GM12864 (cell line): ENCODE data around the gene C5AR1.

Experiments used
- DNase-seq: peaks from one replicate; pipeline ENCODE4 v3.0.0-alpha.2; 2011; ENCODE audit warnings: low read depth
- H3K4me3 ChIP-seq: 2 replicates; pipeline ENCODE4 v1.5.1; 2011; ENCODE audit warnings: mild to moderate bottlenecking, low read depth, low read length, control low read depth
- TF ChIP-seq, protein P1 (sequence below): IDR thresholded peaks from 2 replicates; pipeline ENCODE4 v1.5.1; 2011; ENCODE audit warnings: low read depth, mild to moderate bottlenecking, moderate library complexity, low read length, control low read depth, inconsistent platforms; ENCODE audit errors: missing control alignments

The C5AR1 gene

GRCh38 chr19:47312366-47313006 is 2.8 kb downstream of the C5AR1 start:
- TF ChIP-seq, protein P1, sequence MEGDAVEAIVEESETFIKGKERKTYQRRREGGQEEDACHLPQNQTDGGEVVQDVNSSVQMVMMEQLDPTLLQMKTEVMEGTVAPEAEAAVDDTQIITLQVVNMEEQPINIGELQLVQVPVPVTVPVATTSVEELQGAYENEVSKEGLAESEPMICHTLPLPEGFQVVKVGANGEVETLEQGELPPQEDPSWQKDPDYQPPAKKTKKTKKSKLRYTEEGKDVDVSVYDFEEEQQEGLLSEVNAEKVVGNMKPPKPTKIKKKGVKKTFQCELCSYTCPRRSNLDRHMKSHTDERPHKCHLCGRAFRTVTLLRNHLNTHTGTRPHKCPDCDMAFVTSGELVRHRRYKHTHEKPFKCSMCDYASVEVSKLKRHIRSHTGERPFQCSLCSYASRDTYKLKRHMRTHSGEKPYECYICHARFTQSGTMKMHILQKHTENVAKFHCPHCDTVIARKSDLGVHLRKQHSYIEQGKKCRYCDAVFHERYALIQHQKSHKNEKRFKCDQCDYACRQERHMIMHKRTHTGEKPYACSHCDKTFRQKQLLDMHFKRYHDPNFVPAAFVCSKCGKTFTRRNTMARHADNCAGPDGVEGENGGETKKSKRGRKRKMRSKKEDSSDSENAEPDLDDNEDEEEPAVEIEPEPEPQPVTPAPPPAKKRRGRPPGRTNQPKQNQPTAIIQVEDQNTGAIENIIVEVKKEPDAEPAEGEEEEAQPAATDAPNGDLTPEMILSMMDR: no peak
- DNase-seq: no peak
- no peak overlapping the region for H3K4me3 ChIP-seq

- H3K4me3 ChIP-seq: no peak overlapping the region
- no peak for DNase-seq
- TF ChIP-seq, protein P1: no peak
Measured at GRCh38 chr19:47313754-47314295, 4.2 kb downstream of the C5AR1 start.

DNA sequence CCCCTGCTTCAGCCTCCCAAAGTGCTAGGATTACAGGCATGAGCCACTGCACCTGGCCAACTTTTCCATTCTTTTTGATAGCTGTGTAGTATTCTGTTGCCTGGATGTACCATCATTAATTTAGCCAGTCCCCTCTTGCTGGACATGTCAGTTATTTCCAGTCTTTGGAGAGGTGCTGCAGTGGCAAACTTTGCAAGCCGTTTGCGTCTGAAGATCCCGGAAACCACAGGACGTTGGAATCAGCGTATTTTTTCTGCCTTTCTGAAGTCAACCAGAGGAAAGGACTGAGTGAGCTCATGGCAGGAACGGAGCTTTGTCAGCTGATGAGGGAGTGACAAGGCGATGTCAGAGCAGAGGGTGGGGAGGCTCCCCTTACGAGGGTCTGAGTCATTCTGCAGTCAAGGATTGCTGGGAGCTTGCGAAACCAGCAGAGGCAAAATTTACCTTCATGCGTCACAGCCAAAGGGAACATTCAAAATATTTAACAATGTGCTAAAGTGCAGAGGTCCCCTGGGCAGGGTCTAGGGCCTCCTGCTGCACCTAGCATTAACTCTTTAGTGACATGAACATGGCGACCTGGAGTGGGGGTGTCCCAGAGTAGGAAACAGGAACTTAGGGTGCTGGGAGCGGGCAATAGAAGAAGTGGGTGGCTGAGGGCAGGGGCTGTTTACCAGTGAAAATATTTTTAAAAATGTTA is 5.6 kb downstream of the C5AR1 start:
- H3K4me3 ChIP-seq: no peak overlapping the region
- TF ChIP-seq, protein P1: no peak
- DNase-seq: no peak

DNA sequence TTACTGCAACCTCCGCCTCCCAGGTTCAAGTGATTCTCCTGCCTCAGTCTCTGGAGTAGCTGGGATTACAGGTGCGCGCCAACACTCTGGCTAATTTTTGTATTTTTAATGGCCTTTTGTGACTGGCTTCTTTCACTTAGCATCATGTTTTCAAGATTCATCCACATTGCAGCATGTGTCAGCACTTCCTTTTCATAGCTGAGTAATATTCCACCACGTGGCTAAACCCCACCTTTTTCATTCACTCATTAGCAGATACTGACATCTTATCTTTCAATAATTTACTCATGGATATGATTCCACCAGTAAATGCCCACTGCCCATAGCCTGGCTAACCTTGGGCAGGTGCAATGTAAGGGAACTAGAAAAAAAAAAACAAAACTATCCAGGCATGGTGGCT is 6.9 kb downstream of the C5AR1 start:
- H3K4me3 ChIP-seq: no peak overlapping the region
- TF ChIP-seq, protein P1: no peak
- no peak for DNase-seq

GRCh38 chr19:47319923-47320871 is 10.5 kb downstream of the C5AR1 start:
- H3K4me3 ChIP-seq: no peak overlapping the region
- DNase-seq: no peak
- TF ChIP-seq, protein P1: no peak

DNA sequence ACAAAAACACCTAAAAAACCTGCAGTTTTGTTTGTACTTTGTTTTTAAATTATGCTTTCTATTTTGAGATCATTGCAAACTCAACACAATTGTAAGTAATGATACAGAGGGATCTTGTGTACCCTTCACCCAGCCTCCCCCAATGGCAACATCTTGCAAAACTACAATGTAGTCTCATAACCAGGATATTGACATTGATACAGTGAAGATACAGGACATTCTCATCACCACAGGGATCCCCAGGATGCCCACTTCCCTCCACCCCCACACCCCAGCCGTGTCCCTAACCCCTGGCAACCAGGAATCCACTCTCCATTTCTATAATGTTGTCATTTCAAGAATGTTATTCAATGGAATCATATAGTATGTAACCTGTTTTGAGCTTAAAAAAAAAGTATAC is 12.0 kb downstream of the C5AR1 start:
- DNase-seq: no peak
- TF ChIP-seq, protein P1: no peak
- no peak overlapping the region for H3K4me3 ChIP-seq
